ENCODE measurements around the gene ACSL3.
"Not testable (repeated sequence)": the region's sequence is repeated elsewhere in the genome, so short reads cannot be mapped to it uniquely, and the experiment has no call there.

Gene ACSL3

DNA sequence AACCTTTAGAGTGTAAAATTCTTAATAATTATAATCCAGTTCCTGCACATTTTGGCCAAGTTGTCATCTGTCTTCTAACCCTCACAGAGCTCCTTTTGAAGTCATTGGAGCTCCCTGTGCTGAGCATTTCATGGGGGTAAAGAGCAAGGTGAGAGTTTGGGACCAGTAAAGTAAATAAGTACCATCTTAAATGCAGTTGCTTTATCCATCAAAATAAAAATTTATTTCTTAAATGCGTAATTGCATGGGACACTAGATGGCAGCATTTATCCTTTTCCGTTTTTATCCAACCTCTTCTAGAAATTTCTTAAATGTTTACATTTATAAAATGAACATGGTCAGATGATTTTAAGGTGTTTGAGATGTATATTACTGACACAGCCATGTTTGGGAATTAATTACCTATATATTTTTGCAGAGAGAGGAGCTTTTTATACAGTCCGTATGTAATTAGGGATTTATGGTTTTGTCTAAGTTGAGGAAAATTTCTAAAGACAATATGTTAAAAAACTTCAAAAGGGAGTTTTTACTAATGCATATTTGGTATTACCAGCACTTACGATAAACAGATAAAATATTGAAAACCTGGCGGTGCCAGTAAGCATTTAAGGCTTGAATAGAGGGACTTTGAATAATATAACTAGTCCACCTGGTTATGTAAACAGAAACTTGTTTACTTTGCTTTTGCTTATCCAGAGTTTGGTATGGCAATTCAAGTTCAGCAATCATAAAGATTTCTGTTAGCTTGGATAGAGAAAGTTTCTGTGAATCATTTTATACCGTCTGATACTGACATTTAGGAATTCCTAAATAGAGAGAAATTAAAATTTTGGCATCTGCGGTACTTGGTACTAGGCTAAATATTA, 54.5 kb downstream of the ACSL3 start:
- DNase-seq: no peak

DNA sequence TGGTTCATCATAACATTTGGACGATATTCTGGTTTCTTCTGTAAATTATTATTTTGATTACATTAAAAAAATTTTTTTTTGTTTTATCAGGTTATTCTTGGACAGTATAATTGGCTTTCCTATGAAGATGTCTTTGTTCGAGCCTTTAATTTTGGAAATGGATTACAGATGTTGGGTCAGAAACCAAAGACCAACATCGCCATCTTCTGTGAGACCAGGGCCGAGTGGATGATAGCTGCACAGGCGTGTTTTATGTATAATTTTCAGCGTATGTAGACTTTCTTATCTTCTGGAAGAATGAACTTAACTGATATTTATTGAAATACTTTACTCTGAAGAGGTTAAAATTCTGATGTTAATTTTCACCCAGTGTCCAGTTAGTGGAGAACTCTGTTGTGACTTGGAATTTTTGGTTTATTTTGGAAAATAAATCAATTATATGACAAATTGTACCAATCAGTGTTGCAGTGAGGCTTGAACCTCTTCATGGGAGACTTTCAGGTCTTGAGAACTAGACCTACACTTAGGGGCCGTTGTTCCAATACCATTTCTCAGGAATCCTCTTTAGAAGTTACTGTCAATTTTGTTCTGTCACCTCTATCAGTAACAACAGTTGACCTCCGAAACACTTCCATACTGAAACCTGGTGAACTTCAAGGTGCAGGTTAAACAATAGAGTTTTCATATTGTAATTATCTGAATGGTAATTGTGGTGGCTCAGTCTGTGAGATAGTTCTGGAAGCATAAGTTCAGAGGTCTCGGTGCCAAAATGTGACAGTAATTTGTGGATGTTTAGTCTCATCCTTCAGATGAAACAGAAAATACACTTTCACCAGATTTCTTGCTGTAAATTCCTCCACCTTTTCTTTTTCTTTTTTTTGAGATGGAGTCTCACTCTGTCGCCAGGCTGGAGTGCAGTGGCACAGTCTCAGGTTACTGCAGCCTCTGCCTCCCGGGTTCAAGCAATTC, 55.7 kb downstream of the ACSL3 start:
- no peak for DNase-seq

DNA sequence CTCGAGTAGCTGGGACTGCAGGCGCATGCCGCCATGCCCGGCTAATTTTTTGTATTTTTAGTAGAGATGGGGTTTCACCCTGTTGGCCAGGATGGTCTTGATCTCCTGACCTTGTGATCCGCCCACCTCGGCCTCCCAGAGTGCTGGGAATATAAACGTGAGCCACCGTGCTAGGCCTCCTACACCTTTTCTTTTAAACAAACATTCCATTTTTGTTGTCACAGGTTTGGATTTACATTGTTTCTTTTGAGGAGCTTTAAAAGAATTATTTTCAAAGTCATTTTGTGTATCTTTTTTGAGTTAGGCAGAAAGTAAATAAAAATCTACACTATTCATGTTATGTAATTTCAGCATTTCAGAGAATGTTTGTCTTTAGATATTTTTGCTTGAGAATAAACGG, 56.4 kb downstream of the ACSL3 start:
- not testable (repeated sequence) for DNase-seq

DNA sequence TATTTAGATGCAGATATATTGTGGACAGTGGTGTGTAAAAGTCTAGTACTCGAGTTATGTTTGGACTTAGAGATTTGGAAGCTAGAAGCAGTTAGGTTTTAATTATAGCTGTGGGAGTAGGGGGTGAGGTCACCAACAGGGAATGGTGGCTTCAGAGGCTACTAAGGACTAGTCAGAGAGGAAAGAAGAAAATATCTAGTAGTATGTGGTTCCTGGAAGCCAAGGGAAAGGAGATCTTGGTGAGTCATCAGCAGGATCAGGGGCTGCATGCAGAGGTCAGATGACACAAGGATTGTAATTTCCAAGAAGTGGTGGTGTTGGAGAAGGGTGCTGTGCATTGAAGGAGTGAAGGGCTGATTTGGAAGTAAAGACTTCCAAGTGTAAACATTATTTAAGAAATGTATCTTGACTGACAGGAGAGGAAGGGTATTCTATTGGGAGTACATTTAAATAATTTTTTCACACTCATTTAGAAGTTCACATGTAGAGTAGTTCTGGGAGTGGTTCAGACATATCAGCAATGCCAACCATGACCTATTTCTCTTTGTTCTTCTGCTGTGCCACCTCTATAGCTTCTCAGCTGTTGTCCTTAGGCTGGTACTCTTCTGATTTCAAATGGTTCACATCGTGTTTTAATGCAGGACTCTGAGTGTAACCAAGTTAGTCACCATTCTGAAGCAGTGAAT, 59.1 kb downstream of the ACSL3 start:
- DNase-seq: no peak

DNA sequence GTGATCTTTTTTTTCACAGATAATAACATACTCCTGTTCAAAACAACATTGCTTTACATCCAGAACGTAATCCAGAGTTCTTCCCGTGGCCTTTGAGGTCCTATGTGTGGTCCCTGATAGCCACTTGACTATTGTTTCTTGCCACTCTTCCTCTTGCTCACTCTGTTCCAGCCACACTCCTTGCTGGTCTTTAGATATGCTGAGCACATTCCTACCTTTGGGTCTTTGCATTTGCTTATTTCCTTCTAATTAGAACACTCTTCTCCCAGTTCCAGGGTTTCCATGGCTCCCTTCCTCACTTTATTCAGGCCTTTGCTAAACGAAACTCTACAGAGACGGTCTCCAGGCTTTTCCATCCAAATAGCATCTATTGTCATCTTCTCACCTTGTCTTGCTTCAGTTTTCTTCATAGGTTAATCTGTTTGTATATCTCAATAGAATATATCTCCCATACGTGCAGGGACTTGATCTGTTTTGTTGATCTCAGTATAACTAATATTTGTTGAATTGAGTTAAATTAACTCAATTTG, 59.9 kb downstream of the ACSL3 start:
- DNase-seq: no peak

- DNase-seq: no peak
Measured at GRCh38 chr2:222922019-222922800, 61.4 kb downstream of the ACSL3 start.

GRCh38 chr2:222926915-222927314, 66.1 kb downstream of the ACSL3 start:
- no peak for DNase-seq

- no peak for DNase-seq
Measured at GRCh38 chr2:222927600-222927999, 66.8 kb downstream of the ACSL3 start.

DNA sequence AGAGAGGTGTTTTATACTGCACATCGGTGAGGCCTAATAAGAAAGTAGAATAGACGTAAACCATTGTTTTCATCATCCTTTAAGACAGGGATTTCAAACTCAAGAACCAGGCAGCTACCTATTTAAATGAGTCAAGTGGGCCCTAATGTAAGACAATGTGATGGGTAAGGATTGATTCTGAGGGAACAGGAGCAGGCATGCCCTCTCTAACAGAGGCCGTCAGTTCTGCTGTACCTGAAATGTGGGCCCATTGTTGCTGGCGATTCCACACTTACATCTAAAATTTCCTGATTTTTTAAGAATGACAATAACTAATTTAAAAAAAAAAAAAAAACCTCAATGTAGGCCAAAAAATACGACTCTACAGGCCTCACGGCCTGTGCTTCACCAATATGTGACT, 67.5 kb downstream of the ACSL3 start:
- DNase-seq: no peak

- no peak for DNase-seq
Measured at GRCh38 chr2:222930862-222931261, 70.0 kb downstream of the ACSL3 start.

- no peak for DNase-seq
Measured at GRCh38 chr2:222931659-222932058, 70.8 kb downstream of the ACSL3 start.

GRCh38 chr2:222933458-222933857, 72.6 kb downstream of the ACSL3 start:
- no peak for DNase-seq

DNA sequence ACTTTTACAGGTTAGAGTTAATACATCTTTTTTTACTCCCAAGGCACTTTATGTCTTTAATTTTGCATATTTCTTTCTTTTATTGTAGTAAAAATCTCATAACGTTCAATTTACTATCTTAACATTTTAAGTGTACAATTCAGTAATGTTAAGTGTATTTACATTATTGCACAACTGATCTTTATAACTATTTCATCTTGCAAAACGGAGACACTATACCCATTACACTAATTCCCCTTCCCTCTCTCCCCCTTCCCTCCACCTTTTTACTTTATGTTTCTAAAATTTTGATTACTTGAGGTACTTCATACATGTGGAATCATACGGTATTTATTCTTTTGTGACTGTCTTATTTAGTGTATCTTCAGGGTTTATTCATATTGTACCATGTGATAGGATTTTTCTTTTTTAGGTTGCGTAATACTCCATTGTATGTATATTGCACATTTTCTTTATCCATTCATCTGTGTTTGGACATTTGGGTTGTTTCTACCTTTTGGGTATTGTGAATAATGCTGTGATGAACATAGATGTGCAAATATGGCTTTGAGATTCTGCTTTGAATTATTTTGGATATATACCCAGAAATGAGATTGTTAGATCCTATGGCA, 75.0 kb downstream of the ACSL3 start:
- no peak for DNase-seq

DNA sequence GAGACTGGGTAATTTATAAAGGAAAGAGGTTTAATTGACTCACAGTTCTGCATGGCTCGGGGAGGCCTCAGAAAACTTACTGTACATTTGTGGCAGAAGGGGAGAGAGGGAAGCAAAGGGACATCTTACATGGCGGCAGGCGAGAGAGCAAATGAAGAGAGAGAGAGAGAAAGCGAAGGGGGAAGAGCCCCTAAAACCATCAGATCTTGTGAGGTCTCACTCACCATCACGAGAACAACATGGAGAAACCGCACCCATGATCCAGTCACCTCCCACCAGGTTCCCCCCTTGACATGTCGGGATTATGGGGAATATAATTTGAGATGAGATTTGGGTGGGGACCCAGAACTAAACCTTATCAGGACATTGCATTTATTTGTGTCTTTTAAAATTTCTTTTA, 75.9 kb downstream of the ACSL3 start:
- no peak for DNase-seq

- DNase-seq: no peak
Measured at GRCh38 chr2:222938327-222938726, 77.5 kb downstream of the ACSL3 start.

- peak; percentile 44 for DNase-seq
Measured at GRCh38 chr2:222939208-222939856, 78.5 kb downstream of the ACSL3 start.

DNA sequence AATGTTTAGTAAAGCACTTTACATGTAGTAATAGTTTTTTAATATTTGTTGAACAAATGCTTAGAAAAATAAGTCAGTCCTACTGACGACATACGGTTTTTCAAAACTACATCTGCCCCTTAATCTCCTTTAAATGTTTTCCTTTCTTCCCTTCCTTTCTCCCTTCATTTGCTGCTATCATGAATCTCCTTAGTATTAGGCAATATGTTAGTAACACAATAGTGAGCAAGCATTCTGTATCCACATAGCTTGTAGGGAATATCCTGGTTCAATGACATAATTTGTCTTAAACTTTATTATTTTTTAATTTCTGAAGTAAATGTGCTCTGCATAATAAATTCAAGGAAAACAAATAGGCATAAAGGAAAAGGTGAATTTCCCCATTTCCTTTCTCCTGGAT, 79.1 kb downstream of the ACSL3 start:
- no peak for DNase-seq

GRCh38 chr2:222941510-222942032, 80.7 kb downstream of the ACSL3 start:
- DNase-seq: no peak

GRCh38 chr2:222942561-222942960, 81.7 kb downstream of the ACSL3 start:
- no peak for DNase-seq

- no peak for DNase-seq
Measured at GRCh38 chr2:222942977-222943376, 82.1 kb downstream of the ACSL3 start.

GRCh38 chr2:222943820-222944219, 83.0 kb downstream of the ACSL3 start:
- no peak for DNase-seq
